ENCODE results near the gene MCTP1. TPM values are rescaled to one million over a fixed set of nuclear protein-coding genes. Genes with fewer than 3 reads are reported as not detected.

The MCTP1 gene
- total and polyA plus RNA-seq, 2 experiments from 2014 or later: 0.23 TPM; not detected in 1

- H3K4me1 ChIP-seq (ENCODE audit: insufficient read depth): no peaks in the 10 kb centered on the region
- H3K79me2 ChIP-seq (ENCODE audit: insufficient read depth): no peaks in the 10 kb centered on the region
- H3K4me2 ChIP-seq (ENCODE audit: unreplicated experiment): no peak overlapping the region
- no peak overlapping the region for H3K27ac ChIP-seq
- no peaks in the 10 kb centered on the region for H3K27me3 ChIP-seq (replicated peaks; ENCODE audit: insufficient read depth)
- no peak overlapping the region for H3K4me3 ChIP-seq
- TF ChIP-seq EZH2 (IDR thresholded peaks at IDR 0.05; ENCODE audit: insufficient read depth, poor library complexity, severe bottlenecking) (no peak), EZH2phosphoT487 (IDR thresholded peaks at IDR 0.05; ENCODE audit: insufficient read depth, low read depth) (no peak)
- H4K20me1 ChIP-seq (ENCODE audit: insufficient read depth): no peaks in the 10 kb centered on the region
- H2AFZ ChIP-seq: no peak overlapping the region
- no peak overlapping the region for H3K9ac ChIP-seq
- H3K9me3 ChIP-seq (ENCODE audit: low read depth): no peaks in the 10 kb centered on the region
- H3F3A ChIP-seq (ENCODE audit: insufficient read depth): no peaks in the 10 kb centered on the region
- peak; percentile 3 for DNase-seq
- in situ Hi-C loops (cut with MboI): no loop called here
- no peaks in the 10 kb centered on the region for H3K9me2 ChIP-seq (ENCODE audit: insufficient read depth)
- no peaks in the 10 kb centered on the region for H3K36me3 ChIP-seq (ENCODE audit: low read depth)
- WGBS, 2 experiments (ENCODE audit: low coverage in 1 of 2, low lambda C conversion rate in 2 of 2, missing lambda C conversion rate in 2 of 2): 13 to 16% methylated on average over 4 of the region's 4 CpGs
Measured at GRCh38 chr5:95178046-95178651, 106.7 kb downstream of the MCTP1 start.

GRCh38 chr5:95177456-95177855 lies 107.4 kb downstream of the MCTP1 start:
- H3K9me2 ChIP-seq (ENCODE audit: insufficient read depth): no peaks in the 10 kb centered on the region
- no peak overlapping the region for H2AFZ ChIP-seq
- no peaks in the 10 kb centered on the region for H3F3A ChIP-seq (ENCODE audit: insufficient read depth)
- no peaks in the 10 kb centered on the region for H3K9me3 ChIP-seq (ENCODE audit: low read depth)
- TF ChIP-seq EZH2phosphoT487 (IDR thresholded peaks at IDR 0.05; ENCODE audit: insufficient read depth, low read depth): no peak
- no peak for TF ChIP-seq EZH2 (IDR thresholded peaks at IDR 0.05; ENCODE audit: insufficient read depth, poor library complexity, severe bottlenecking)
- no peak overlapping the region for H3K9ac ChIP-seq
- no peak overlapping the region for H3K27ac ChIP-seq
- DNase-seq: no peak
- H3K4me1 ChIP-seq (ENCODE audit: insufficient read depth): no peaks in the 10 kb centered on the region
- H3K27me3 ChIP-seq (replicated peaks; ENCODE audit: insufficient read depth): no peaks in the 10 kb centered on the region
- H3K79me2 ChIP-seq (ENCODE audit: insufficient read depth): no peaks in the 10 kb centered on the region
- WGBS, 2 experiments (ENCODE audit: low coverage in 1 of 2, low lambda C conversion rate in 2 of 2, missing lambda C conversion rate in 2 of 2): 37 to 53% methylated on average over 4 of the region's 4 CpGs
- no peak overlapping the region for H3K4me3 ChIP-seq
- no peaks in the 10 kb centered on the region for H3K36me3 ChIP-seq (ENCODE audit: low read depth)
- no peaks in the 10 kb centered on the region for H4K20me1 ChIP-seq (ENCODE audit: insufficient read depth)
- in situ Hi-C loops (cut with MboI): no loop called here
- H3K4me2 ChIP-seq (ENCODE audit: unreplicated experiment): no peak overlapping the region

- Histone ChIP-seq H3K4me1 (ENCODE audit: insufficient read depth) (no peaks in the 10 kb centered on the region), H3K79me2 (ENCODE audit: insufficient read depth) (no peaks in the 10 kb centered on the region), H3K9me2 (ENCODE audit: insufficient read depth) (no peaks in the 10 kb centered on the region), H3K27me3 (replicated peaks; ENCODE audit: insufficient read depth) (no peaks in the 10 kb centered on the region), H2AFZ (no peak overlapping the region), H4K20me1 (ENCODE audit: insufficient read depth) (no peaks in the 10 kb centered on the region), H3F3A (ENCODE audit: insufficient read depth) (no peaks in the 10 kb centered on the region), H3K27ac (no peak overlapping the region), H3K36me3 (ENCODE audit: low read depth) (no peaks in the 10 kb centered on the region), H3K4me3 (no peak overlapping the region), H3K4me2 (ENCODE audit: unreplicated experiment) (no peak overlapping the region), H3K9me3 (ENCODE audit: low read depth) (no peaks in the 10 kb centered on the region), H3K9ac (no peak overlapping the region)
- in situ Hi-C loops (cut with MboI): no loop called here
- TF ChIP-seq EZH2 (IDR thresholded peaks at IDR 0.05; ENCODE audit: insufficient read depth, poor library complexity, severe bottlenecking) (no peak), EZH2phosphoT487 (IDR thresholded peaks at IDR 0.05; ENCODE audit: insufficient read depth, low read depth) (no peak)
- 10 to 11% methylated on average over 3 of the region's 3 CpGs for WGBS, 2 experiments (ENCODE audit: low coverage in 1 of 2, low lambda C conversion rate in 2 of 2, missing lambda C conversion rate in 2 of 2)
- no peak for DNase-seq
Measured at GRCh38 chr5:95175106-95175505, 109.8 kb downstream of the MCTP1 start.

- Histone ChIP-seq H3K4me1 (ENCODE audit: insufficient read depth) (no peaks in the 10 kb centered on the region), H3K4me2 (ENCODE audit: unreplicated experiment) (no peak overlapping the region), H3K79me2 (ENCODE audit: insufficient read depth) (no peaks in the 10 kb centered on the region), H3K9ac (no peak overlapping the region), H3K27ac (no peak overlapping the region), H3K9me2 (ENCODE audit: insufficient read depth) (no peaks in the 10 kb centered on the region), H2AFZ (no peak overlapping the region), H4K20me1 (ENCODE audit: insufficient read depth) (no peaks in the 10 kb centered on the region), H3K36me3 (ENCODE audit: low read depth) (no peaks in the 10 kb centered on the region), H3K27me3 (replicated peaks; ENCODE audit: insufficient read depth) (no peaks in the 10 kb centered on the region), H3K4me3 (no peak overlapping the region), H3K9me3 (ENCODE audit: low read depth) (no peaks in the 10 kb centered on the region), H3F3A (ENCODE audit: insufficient read depth) (no peaks in the 10 kb centered on the region)
- no peak for DNase-seq
- in situ Hi-C loops (cut with MboI): no loop called here
- TF ChIP-seq EZH2phosphoT487 (IDR thresholded peaks at IDR 0.05; ENCODE audit: insufficient read depth, low read depth): no peak
- TF ChIP-seq EZH2 (IDR thresholded peaks at IDR 0.05; ENCODE audit: insufficient read depth, poor library complexity, severe bottlenecking): no peak
Measured at GRCh38 chr5:95172659-95173058, 112.2 kb downstream of the MCTP1 start.

GRCh38 chr5:95164861-95165260 lies 120.0 kb downstream of the MCTP1 start:
- Histone ChIP-seq H3K27me3 (replicated peaks; ENCODE audit: insufficient read depth) (no peaks in the 10 kb centered on the region), H3K36me3 (ENCODE audit: low read depth) (no peaks in the 10 kb centered on the region), H3F3A (ENCODE audit: insufficient read depth) (no peaks in the 10 kb centered on the region), H3K9me2 (ENCODE audit: insufficient read depth) (no peaks in the 10 kb centered on the region), H3K9me3 (ENCODE audit: low read depth) (no peaks in the 10 kb centered on the region), H2AFZ (no peak overlapping the region), H3K4me1 (ENCODE audit: insufficient read depth) (no peaks in the 10 kb centered on the region), H3K4me3 (no peak overlapping the region), H3K27ac (no peak overlapping the region), H3K9ac (no peak overlapping the region), H3K79me2 (ENCODE audit: insufficient read depth) (no peaks in the 10 kb centered on the region), H3K4me2 (ENCODE audit: unreplicated experiment) (no peak overlapping the region), H4K20me1 (ENCODE audit: insufficient read depth) (no peaks in the 10 kb centered on the region)
- no peak for DNase-seq
- TF ChIP-seq EZH2 (IDR thresholded peaks at IDR 0.05; ENCODE audit: insufficient read depth, poor library complexity, severe bottlenecking) (no peak), EZH2phosphoT487 (IDR thresholded peaks at IDR 0.05; ENCODE audit: insufficient read depth, low read depth) (no peak)
- in situ Hi-C loops (cut with MboI): no loop called here
- WGBS, 2 experiments (ENCODE audit: low coverage in 1 of 2, low lambda C conversion rate in 2 of 2, missing lambda C conversion rate in 2 of 2): 75 to 82% methylated on average over 2 of the region's 2 CpGs

Measured in GM23248 (cell line).